ENCODE measurements around the gene MINDY2. TPM values are rescaled to one million over a fixed set of nuclear protein-coding genes. Genes with fewer than 3 reads are reported as not detected.

The MINDY2 gene, protein sequence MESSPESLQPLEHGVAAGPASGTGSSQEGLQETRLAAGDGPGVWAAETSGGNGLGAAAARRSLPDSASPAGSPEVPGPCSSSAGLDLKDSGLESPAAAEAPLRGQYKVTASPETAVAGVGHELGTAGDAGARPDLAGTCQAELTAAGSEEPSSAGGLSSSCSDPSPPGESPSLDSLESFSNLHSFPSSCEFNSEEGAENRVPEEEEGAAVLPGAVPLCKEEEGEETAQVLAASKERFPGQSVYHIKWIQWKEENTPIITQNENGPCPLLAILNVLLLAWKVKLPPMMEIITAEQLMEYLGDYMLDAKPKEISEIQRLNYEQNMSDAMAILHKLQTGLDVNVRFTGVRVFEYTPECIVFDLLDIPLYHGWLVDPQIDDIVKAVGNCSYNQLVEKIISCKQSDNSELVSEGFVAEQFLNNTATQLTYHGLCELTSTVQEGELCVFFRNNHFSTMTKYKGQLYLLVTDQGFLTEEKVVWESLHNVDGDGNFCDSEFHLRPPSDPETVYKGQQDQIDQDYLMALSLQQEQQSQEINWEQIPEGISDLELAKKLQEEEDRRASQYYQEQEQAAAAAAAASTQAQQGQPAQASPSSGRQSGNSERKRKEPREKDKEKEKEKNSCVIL
- total RNA-seq (2022; extraction: Qiagen RNA extraction) = 3.3 to 7.1 TPM (median 4.8 TPM) in 5 replicates

GRCh38 chr15:58770857-58771620 is at the start of gene MINDY2:
Gene MINDY2, plus strand, starts transcription at chr15:58771302. Its CDS starts 94 bp downstream, at chr15:58771396.

GRCh38 chr15:58749532-58750337 is 21.4 kb upstream of the MINDY2 start, which contains the start of gene ADAM10:
Gene ADAM10, minus strand, starts transcription at chr15:58749707. Its CDS starts 173 bp downstream, at chr15:58749534.

Other genes starting within 250 kb of the MINDY2 start
- 88.4 to 144 TPM (median 124 TPM) in 5 replicates for gene ADAM10, start 21.6 kb upstream of the MINDY2 start, total RNA-seq (2022; extraction: Qiagen RNA extraction)
- gene SLTM, start 162.4 kb downstream of the MINDY2 start, total RNA-seq (2022; extraction: Qiagen RNA extraction) = 70.5 to 86.6 TPM (median 75.2 TPM) in 5 replicates
- 20.6 to 27.0 TPM (median 22.5 TPM) in 5 replicates for gene RNF111, start 216.4 kb downstream of the MINDY2 start, total RNA-seq (2022; extraction: Qiagen RNA extraction)

Data from A549 treated with CORT108297 at 1 μM for 4 hours (cell line).